Measurements from ENCODE around the gene CAP2.

The CAP2 gene

DNA sequence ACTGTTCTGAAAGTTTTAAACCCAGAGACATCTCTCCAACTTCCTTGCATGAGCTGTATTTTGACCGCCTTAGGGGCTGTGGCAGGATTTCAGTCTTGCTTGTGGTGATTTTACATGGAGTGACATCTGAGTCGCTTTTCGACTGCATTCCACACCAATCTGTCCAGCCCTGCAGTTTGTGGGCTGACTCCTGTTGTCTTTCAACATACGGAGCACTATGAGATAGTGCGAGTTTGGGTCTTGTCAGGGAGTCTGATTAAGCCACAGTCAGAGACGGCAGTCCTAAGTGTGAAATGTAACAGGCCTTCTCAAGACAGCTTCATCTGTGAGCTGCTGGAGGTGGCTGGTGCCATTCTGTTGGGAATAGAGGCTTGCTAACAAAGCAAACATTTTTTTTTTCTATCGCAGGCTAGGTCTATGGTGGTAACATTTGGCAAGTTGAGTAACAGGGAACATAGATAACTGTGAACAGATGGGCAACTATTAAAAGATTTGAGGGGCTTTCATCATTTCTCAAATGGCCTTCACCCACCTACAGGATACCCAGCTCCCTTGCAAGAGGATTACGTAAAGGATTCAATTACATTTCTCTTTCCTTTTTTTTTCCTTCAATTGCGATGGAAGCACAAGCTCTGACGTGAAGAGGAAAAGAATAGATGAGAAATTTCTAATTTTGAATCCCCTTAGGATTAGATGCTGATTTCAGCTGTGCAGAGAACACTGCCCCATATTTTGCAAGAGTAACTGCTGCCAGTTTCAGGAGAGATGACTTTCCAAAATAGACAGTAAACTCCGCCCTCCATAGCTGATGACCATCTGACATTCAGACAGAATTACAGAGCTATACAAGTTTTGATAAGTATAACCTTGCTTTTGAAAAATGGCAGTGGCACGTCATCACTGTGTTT lies 25.1 kb downstream of the CAP2 start:
- H3K4me3 ChIP-seq (ENCODE audit: control insufficient read depth, low read depth, low read length), result peak overlapping the region; percentile 19
- TF ChIP-seq, protein P1, sequence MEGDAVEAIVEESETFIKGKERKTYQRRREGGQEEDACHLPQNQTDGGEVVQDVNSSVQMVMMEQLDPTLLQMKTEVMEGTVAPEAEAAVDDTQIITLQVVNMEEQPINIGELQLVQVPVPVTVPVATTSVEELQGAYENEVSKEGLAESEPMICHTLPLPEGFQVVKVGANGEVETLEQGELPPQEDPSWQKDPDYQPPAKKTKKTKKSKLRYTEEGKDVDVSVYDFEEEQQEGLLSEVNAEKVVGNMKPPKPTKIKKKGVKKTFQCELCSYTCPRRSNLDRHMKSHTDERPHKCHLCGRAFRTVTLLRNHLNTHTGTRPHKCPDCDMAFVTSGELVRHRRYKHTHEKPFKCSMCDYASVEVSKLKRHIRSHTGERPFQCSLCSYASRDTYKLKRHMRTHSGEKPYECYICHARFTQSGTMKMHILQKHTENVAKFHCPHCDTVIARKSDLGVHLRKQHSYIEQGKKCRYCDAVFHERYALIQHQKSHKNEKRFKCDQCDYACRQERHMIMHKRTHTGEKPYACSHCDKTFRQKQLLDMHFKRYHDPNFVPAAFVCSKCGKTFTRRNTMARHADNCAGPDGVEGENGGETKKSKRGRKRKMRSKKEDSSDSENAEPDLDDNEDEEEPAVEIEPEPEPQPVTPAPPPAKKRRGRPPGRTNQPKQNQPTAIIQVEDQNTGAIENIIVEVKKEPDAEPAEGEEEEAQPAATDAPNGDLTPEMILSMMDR (IDR thresholded peaks at IDR 0.05; ENCODE audit: control insufficient read depth, insufficient read depth, low read depth, low read length, missing control alignments), result no peak
- DNase-seq (ENCODE audit: low read depth), result peak; percentile 20

GRCh38 chr6:17419189-17419575 lies 25.8 kb downstream of the CAP2 start:
- no peak for DNase-seq (ENCODE audit: low read depth)

DNA sequence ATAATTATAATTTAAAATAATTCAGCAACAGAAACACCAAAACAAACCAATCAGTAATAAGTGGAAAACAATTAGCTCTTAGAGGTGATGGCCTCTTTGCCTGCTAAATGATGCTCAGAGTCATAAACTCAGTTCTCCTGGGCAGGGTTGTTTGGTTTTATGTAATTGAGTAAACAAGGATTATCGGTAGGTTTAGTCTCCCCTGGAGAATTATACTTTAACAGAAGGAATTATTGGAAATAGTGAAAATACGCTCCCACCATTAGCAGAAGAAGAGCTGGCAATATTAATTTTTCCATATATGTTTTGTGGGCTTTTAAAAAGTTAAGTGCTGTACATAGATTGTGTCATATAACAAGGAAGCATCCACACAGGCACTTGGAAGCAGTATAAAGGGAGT lies 27.0 kb downstream of the CAP2 start:
- no peak for DNase-seq (ENCODE audit: low read depth)
- TF ChIP-seq, protein P1 (IDR thresholded peaks at IDR 0.05; ENCODE audit: control insufficient read depth, insufficient read depth, low read depth, low read length, missing control alignments), result no peak
- H3K4me3 ChIP-seq (ENCODE audit: control insufficient read depth, low read depth, low read length), result no peak overlapping the region

More at GRCh38 chr6:17419189-17419575, 25.8 kb downstream of the CAP2 start:
- H3K4me3 ChIP-seq (ENCODE audit: control insufficient read depth, low read depth, low read length), result no peak overlapping the region
- TF ChIP-seq, protein P1 (IDR thresholded peaks at IDR 0.05; ENCODE audit: control insufficient read depth, insufficient read depth, low read depth, low read length, missing control alignments), result no peak

- no peak for DNase-seq (ENCODE audit: low read depth)
- TF ChIP-seq, protein P1 (IDR thresholded peaks at IDR 0.05; ENCODE audit: control insufficient read depth, insufficient read depth, low read depth, low read length, missing control alignments), result no peak
- no peak overlapping the region for H3K4me3 ChIP-seq (ENCODE audit: control insufficient read depth, low read depth, low read length)
These were observed 28.0 kb downstream of the CAP2 start for GRCh38 chr6:17421406-17421805.

DNA sequence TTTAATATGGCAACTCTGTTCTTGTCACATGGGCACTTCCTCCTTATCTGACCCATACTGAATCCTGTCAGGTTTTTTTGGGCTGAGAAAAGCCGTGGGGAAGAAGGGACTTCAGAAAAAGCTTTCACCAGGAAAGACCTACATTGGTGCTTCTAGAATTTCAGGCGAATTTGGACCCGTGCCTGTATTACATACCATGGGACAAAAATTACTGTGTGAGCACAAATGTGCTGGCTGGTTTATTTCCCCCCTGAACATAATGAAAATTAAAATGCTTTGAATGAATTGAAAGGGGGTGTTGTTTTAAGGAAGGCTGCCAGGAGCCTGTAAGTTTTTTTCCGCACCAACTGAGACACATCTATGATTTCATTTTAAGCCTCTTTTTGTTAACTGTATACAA lies 29.6 kb downstream of the CAP2 start:
- no peak for DNase-seq (ENCODE audit: low read depth)
- H3K4me3 ChIP-seq (ENCODE audit: control insufficient read depth, low read depth, low read length), result no peak overlapping the region
- TF ChIP-seq, protein P1 (IDR thresholded peaks at IDR 0.05; ENCODE audit: control insufficient read depth, insufficient read depth, low read depth, low read length, missing control alignments), result no peak

DNA sequence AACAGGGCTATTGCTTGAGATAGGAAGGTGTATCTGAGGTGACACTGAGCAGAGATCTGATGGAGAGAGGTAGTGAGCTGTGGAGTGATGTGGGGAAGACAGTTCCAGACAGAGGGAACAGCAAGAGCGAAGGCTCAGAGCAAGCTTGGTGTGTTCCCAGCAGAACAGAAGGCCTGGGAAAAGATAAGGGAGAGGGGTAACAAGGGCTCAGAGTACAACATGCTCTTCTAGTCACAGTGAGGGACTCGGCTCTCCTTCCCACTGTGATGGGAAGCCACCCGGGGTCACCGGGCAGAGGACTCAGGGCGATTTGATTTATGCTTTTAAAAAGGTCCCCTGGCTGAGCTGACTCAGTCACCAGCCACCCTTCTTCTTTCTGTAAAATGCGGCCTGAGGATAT lies 33.7 kb downstream of the CAP2 start:
- H3K4me3 ChIP-seq (ENCODE audit: control insufficient read depth, low read depth, low read length), result no peak overlapping the region
- no peak for DNase-seq (ENCODE audit: low read depth)
- TF ChIP-seq, protein P1 (IDR thresholded peaks at IDR 0.05; ENCODE audit: control insufficient read depth, insufficient read depth, low read depth, low read length, missing control alignments), result no peak
